A673 (cell line): ENCODE data around the gene ZFP36. TPM values are rescaled to one million over a fixed set of nuclear protein-coding genes. Genes with fewer than 3 reads are reported as not detected.

Experiments
- Bru-seq: library from RNA; stranded (reverse); fragments of 400-500 nt; gene quantifications from one replicate; lab custom pipeline; 2021; lab: Mats Ljungman, UMichigan
- BruChase-seq, 2 experiments: library from RNA; stranded (reverse); fragments of 400-500 nt; gene quantifications; one replicate each; lab custom pipeline; 2021; lab: Mats Ljungman, UMichigan
- BruUV-seq: library from RNA; stranded (reverse); fragments of 400-500 nt; replicated peaks from 2 replicates; lab custom pipeline; 2021; lab: Mats Ljungman, UMichigan
- CTCF ChIA-PET: fragments of 300-600 bp; sonication (Branson Sonifier 250); formaldehyde crosslinking; loops from one replicate; lab custom pipeline; 2022; ENCODE audit warnings: antibody characterized with exemption; lab: Charles Lee
- POLR2A ChIA-PET: fragments of 300-600 bp; sonication (Branson Sonifier 250); formaldehyde crosslinking; loops from one replicate; lab custom pipeline; 2022; ENCODE audit warnings: antibody characterized with exemption; ENCODE audit not compliant: low non-redundant PET; lab: Charles Lee
- DNase-seq: peaks from one replicate; pipeline ENCODE4 v3.0.0-alpha.2; 2015; ENCODE audit warnings: low spot score
- H3K27ac ChIP-seq: fragments of 200-600 bp; sonication (generic); 2 replicates; pipeline ENCODE4 v1.5.1; 2016; ENCODE audit warnings: mixed run types, low read depth, mild to moderate bottlenecking, mixed read lengths, antibody characterized with exemption, low read length; ENCODE audit not compliant: poor library complexity, severe bottlenecking
- H3K27me3 ChIP-seq: fragments of 200-600 bp; sonication (generic); replicated peaks from 2 replicates; pipeline ENCODE4 v1.6.1; 2017; ENCODE audit warnings: mixed run types, low read depth, mild to moderate bottlenecking, mixed read lengths, antibody characterized with exemption, low read length; ENCODE audit not compliant: insufficient read depth, poor library complexity
- H3K36me3 ChIP-seq: fragments of 200-600 bp; sonication (generic); 2 replicates; pipeline ENCODE4 v1.6.1; 2016; ENCODE audit warnings: mixed run types, mild to moderate bottlenecking, mixed read lengths, antibody characterized with exemption, low read length; ENCODE audit not compliant: insufficient read depth, poor library complexity, severe bottlenecking
- H3K4me1 ChIP-seq: fragments of 200-600 bp; sonication (generic); 2 replicates; pipeline ENCODE4 v1.6.1; 2017; ENCODE audit warnings: mixed run types, mild to moderate bottlenecking, mixed read lengths, antibody characterized with exemption, low read length; ENCODE audit not compliant: insufficient read depth, poor library complexity, severe bottlenecking
- H3K4me3 ChIP-seq: fragments of 200-600 bp; sonication (generic); 2 replicates; pipeline ENCODE4 v1.5.1; 2016; ENCODE audit warnings: low read depth, mixed run types, mild to moderate bottlenecking, mixed read lengths, low read length; ENCODE audit not compliant: poor library complexity, severe bottlenecking
- H3K9me3 ChIP-seq: fragments of 200-600 bp; sonication (generic); 2 replicates; pipeline ENCODE4 v1.6.1; 2016; ENCODE audit warnings: mixed run types, low read depth, mild to moderate bottlenecking, mixed read lengths, antibody characterized with exemption, low read length; ENCODE audit not compliant: poor library complexity, severe bottlenecking
- CTCF ChIP-seq: fragments of 300-800, 200-600 bp; sonication (generic); conservative IDR thresholded peaks from 2 replicates; pipeline ENCODE4 v1.5.1; 2017; ENCODE audit warnings: low read depth, mild to moderate bottlenecking, antibody characterized with exemption, low read length, moderate library complexity, mixed read lengths
- EZH2 ChIP-seq: fragments of 200-600 bp; sonication (generic); IDR thresholded peaks from 2 replicates; pipeline ENCODE4 v1.6.1; 2017; ENCODE audit warnings: borderline replicate concordance, low read depth, mild to moderate bottlenecking, mixed read lengths, antibody characterized with exemption, low read length; ENCODE audit not compliant: poor library complexity, severe bottlenecking
- intact Hi-C: fragments of 100-400 bp; cut with micrococcal nuclease; formaldehyde crosslinking; loops from one replicate; pipeline ENCODE4 v1.10.0; 2022; ENCODE audit not compliant: unreplicated experiment
- long read RNA-seq: library from polyadenylated mRNA; stranded (forward); transcript quantifications from one replicate; pipeline ENCODE4 v2.0.0, GENCODE V29; 2022
- total RNA-seq: library from RNA; stranded (reverse); gene quantifications from 2 replicates; pipeline ENCODE4 v1.2.3, GENCODE V29; 2021

Gene ZFP36
- 7.1 and 8.1 TPM in 2 replicates for total RNA-seq
- Bru-seq, nascent RNA = percentile 54 among the genes with signal in this experiment
- BruChase-seq, experiment 1, labeled RNA remaining after a 2-hour chase = percentile 58 among the genes with signal in this experiment
- percentile 57 among the genes with signal in this experiment for BruChase-seq, experiment 2, labeled RNA remaining after a 6-hour chase
- long read RNA-seq, transcript ZFP36-203 (2 exons, 1,786 nt) = major isoform, 14 of 14 reads
- long read RNA-seq, partial matches to known transcripts = 0 of 14 reads
- long read RNA-seq, other reads (novel, unspliced or antisense) = 0 of 14 reads

GRCh38 chr19:39406656-39407409, at the start of gene ZFP36:
ZFP36 (plus strand) TSS chr19:39406847; CDS start chr19:39406905, 58 bp downstream.
- TF ChIP-seq CTCF (0 out of 2 replicates have a peak, but pooled peaks have one; percentile 8), EZH2 (no peak)
- intact Hi-C loops = no loop called here
- no TSS peak for BruUV-seq
- Histone ChIP-seq H3K4me1 (peaks cover 54% of the 10 kb centered on the region), H3K27me3 (no peaks in the 10 kb centered on the region), H3K4me3 (peak within 1 kb of the TSS; percentile 87), H3K9me3 (no peaks in the 10 kb centered on the region), H3K27ac (peak within 1 kb of the TSS; percentile 82), H3K36me3 (peaks cover 7% of the 10 kb centered on the region)
- ChIA-PET CTCF (interaction anchor here (1.4 kb wide), 1 partner anchor 9 kb away, joined by 6 read pairs; no protein-coding TSS in a partner anchor), POLR2A (no interaction called here)
- DNase-seq = peak; percentile 76

- BruUV-seq = no TSS peak
- CTCF ChIA-PET = no interaction called here
- Histone ChIP-seq H3K4me3 (no peak overlapping the region), H3K27me3 (no peaks in the 10 kb centered on the region), H3K4me1 (peaks cover 13% of the 10 kb centered on the region), H3K9me3 (no peaks in the 10 kb centered on the region), H3K36me3 (peaks cover 71% of the 10 kb centered on the region), H3K27ac (no peak overlapping the region)
- TF ChIP-seq EZH2 (no peak), CTCF (no peak)
- DNase-seq = no peak
- intact Hi-C loops = no loop called here
- POLR2A ChIA-PET = no interaction called here
Measured at GRCh38 chr19:39359026-39359425, 47.6 kb upstream of the ZFP36 start.

GRCh38 chr19:39360599-39360998, 46.0 kb upstream of the ZFP36 start:
- no TSS peak for BruUV-seq

More at GRCh38 chr19:39360599-39360998, 46.0 kb upstream of the ZFP36 start:
- peaks cover 16% of the 10 kb centered on the region for H3K4me1 ChIP-seq
- no peak overlapping the region for H3K4me3 ChIP-seq
- CTCF ChIA-PET = no interaction called here
- H3K36me3 ChIP-seq = peaks cover 63% of the 10 kb centered on the region
- POLR2A ChIA-PET = no interaction called here
- DNase-seq = no peak
- no peak overlapping the region for H3K27ac ChIP-seq
- intact Hi-C loops = no loop called here
- H3K9me3 ChIP-seq = no peaks in the 10 kb centered on the region
- H3K27me3 ChIP-seq = no peaks in the 10 kb centered on the region
- TF ChIP-seq CTCF (no peak), EZH2 (no peak)
